Epithelial cell of proximal tubule (primary cell): ENCODE data around the gene EPHB2. TPM values are rescaled to one million over a fixed set of nuclear protein-coding genes. Genes with fewer than 3 reads are reported as not detected.
A peak's percentile ranks its signal among the peaks of the same experiment; 100 is the strongest.
"Not testable (repeated sequence)": the region's sequence is repeated elsewhere in the genome, so short reads cannot be mapped to it uniquely, and the experiment has no call there.

Source experiments
- DNase-seq: peaks from one replicate; pipeline ENCODE4 v3.0.0-alpha.2; 2011; ENCODE audit warnings: low read depth
- H3K4me3 ChIP-seq: 2 replicates; pipeline ENCODE4 v1.5.1; 2011; ENCODE audit warnings: low read depth, mild to moderate bottlenecking, low read length
- total RNA-seq: library from RNA; depleted of rRNA; stranded (reverse); fragments of >200 nt; gene quantifications from 2 replicates; pipeline ENCODE4 v1.2.3, GENCODE V29; 2015
- TF ChIP-seq, protein P1 (sequence below): conservative IDR thresholded peaks from 2 replicates; pipeline ENCODE4 v1.5.1; 2012; ENCODE audit warnings: low read depth, mild to moderate bottlenecking, low read length

The EPHB2 gene
- 47.8 and 93.6 TPM in 2 replicates for total RNA-seq

- DNase-seq: no peak
- TF ChIP-seq, protein P1, sequence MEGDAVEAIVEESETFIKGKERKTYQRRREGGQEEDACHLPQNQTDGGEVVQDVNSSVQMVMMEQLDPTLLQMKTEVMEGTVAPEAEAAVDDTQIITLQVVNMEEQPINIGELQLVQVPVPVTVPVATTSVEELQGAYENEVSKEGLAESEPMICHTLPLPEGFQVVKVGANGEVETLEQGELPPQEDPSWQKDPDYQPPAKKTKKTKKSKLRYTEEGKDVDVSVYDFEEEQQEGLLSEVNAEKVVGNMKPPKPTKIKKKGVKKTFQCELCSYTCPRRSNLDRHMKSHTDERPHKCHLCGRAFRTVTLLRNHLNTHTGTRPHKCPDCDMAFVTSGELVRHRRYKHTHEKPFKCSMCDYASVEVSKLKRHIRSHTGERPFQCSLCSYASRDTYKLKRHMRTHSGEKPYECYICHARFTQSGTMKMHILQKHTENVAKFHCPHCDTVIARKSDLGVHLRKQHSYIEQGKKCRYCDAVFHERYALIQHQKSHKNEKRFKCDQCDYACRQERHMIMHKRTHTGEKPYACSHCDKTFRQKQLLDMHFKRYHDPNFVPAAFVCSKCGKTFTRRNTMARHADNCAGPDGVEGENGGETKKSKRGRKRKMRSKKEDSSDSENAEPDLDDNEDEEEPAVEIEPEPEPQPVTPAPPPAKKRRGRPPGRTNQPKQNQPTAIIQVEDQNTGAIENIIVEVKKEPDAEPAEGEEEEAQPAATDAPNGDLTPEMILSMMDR: no peak
- peak within 1 kb of the TSS; percentile 64 for H3K4me3 ChIP-seq
Measured at GRCh38 chr1:22710701-22711049, at the start of gene EPHB2. TSS of gene EPHB2 (plus strand) at chr1:22710839. CDS start at chr1:22710983, 144 bp downstream.

DNA sequence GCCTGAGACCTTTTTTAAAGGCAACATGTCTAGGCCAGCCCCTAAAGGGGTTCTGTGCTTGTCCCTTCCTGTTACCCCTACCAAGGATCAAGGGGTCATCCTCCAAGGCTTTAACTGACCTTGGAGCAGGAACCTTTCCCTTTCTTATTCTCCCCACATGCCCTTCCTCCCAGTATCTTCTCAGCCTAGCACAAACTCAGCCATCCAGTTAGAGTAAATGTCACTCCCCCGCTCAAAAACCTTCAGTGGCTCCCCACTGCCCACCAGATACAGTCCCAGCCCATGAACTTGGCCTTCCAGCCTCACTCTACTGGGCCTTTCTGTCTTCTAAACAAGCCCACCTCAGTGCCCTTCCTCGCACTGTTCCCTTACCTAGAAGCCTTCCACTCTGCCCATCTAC, 48.8 kb upstream of the EPHB2 start:
- TF ChIP-seq, protein P1: no peak
- no peak overlapping the region for H3K4me3 ChIP-seq
- no peak for DNase-seq

- no peak for DNase-seq
- TF ChIP-seq, protein P1: no peak
- H3K4me3 ChIP-seq: no peak overlapping the region
Measured at GRCh38 chr1:22662318-22662717, 48.3 kb upstream of the EPHB2 start.

GRCh38 chr1:22662986-22663408, 47.6 kb upstream of the EPHB2 start:
- H3K4me3 ChIP-seq: no peak overlapping the region
- DNase-seq: no peak
- TF ChIP-seq, protein P1: no peak

GRCh38 chr1:22665752-22666151, 44.9 kb upstream of the EPHB2 start:
- DNase-seq: no peak
- H3K4me3 ChIP-seq: no peak overlapping the region
- TF ChIP-seq, protein P1: peak; percentile 73

GRCh38 chr1:22666412-22666811, 44.2 kb upstream of the EPHB2 start:
- no peak for DNase-seq
- H3K4me3 ChIP-seq: no peak overlapping the region
- TF ChIP-seq, protein P1: no peak

GRCh38 chr1:22668840-22669239, 41.8 kb upstream of the EPHB2 start:
- not testable (repeated sequence) for H3K4me3 ChIP-seq, DNase-seq

- TF ChIP-seq, protein P1: no peak
- no peak for DNase-seq
- H3K4me3 ChIP-seq: no peak overlapping the region
Measured at GRCh38 chr1:22670352-22670975, 40.2 kb upstream of the EPHB2 start.
